Natural killer cell (primary cell): ENCODE results near the gene SLC22A8. TPM values are rescaled to one million over a fixed set of nuclear protein-coding genes. Genes with fewer than 3 reads are reported as not detected.

ENCODE experiments used
- ATAC-seq, 3 donors: fragments of 150-1000 bp in 2 of 3; fragments of 200-7000 bp in 1 of 3; cut with Tn5 transposase; 1 replicate in 1 of 3; 2 replicates in 2 of 3; pipeline ENCODE4 v1.10.0; 2021; ENCODE audit warnings: mild to moderate bottlenecking in 2 of 3, moderate library complexity in 2 of 3
- DNase-seq, 2 donors: peaks; one replicate each; pipeline versions ENCODE4 v3.0.0 to v3.0.0-alpha.2; 2013 to 2021; ENCODE audit warnings: mixed read lengths in 1 of 2
- H3K27ac ChIP-seq: one replicate; pipeline ENCODE4 v1.5.1; 2013; ENCODE audit warnings: mild to moderate bottlenecking, low read length
- H3K27me3 ChIP-seq: one replicate; pipeline ENCODE4 v1.6.1; 2013; ENCODE audit warnings: low read length; ENCODE audit not compliant: control insufficient read depth, insufficient read depth
- H3K36me3 ChIP-seq: one replicate; pipeline ENCODE4 v1.6.1; 2013; ENCODE audit warnings: low read length; ENCODE audit not compliant: control insufficient read depth, insufficient read depth
- H3K4me1 ChIP-seq: one replicate; pipeline ENCODE4 v1.6.1; 2013; ENCODE audit warnings: low read length; ENCODE audit not compliant: control insufficient read depth, insufficient read depth
- H3K4me3 ChIP-seq: one replicate; pipeline ENCODE4 v1.5.1; 2013; ENCODE audit warnings: low read length
- H3K9me3 ChIP-seq: one replicate; pipeline ENCODE4 v1.6.1; 2013; ENCODE audit warnings: low read length; ENCODE audit not compliant: control insufficient read depth, insufficient read depth
- H3K27ac Mint-ChIP-seq, 2 donors: one replicate each; pipeline ENCODE4 v1.8.0; 2022; ENCODE audit warnings: mild to moderate bottlenecking in 2 of 2, mixed read lengths in 2 of 2, moderate library complexity in 1 of 2
- H3K27me3 Mint-ChIP-seq, 2 donors: one replicate each; pipeline ENCODE4 v1.8.0; 2022; ENCODE audit warnings: low read depth in 2 of 2, mixed read lengths in 2 of 2
- H3K36me3 Mint-ChIP-seq: one replicate; pipeline ENCODE4 v1.8.0; 2022; ENCODE audit warnings: mixed read lengths
- H3K4me1 Mint-ChIP-seq, 2 donors: one replicate each; pipeline ENCODE4 v1.8.0; 2022; ENCODE audit warnings: mixed read lengths in 2 of 2
- H3K4me3 Mint-ChIP-seq: one replicate; pipeline ENCODE4 v1.8.0; 2022; ENCODE audit warnings: mild to moderate bottlenecking, moderate library complexity, mixed read lengths
- H3K9me3 Mint-ChIP-seq, 2 donors: one replicate each; pipeline ENCODE4 v1.8.0; 2022; ENCODE audit warnings: mixed read lengths in 2 of 2
- WGBS: methylation state at CpG from one replicate; pipeline ENCODE4 v1.1.7; 2013; ENCODE audit warnings: missing lambda C conversion rate; ENCODE audit not compliant: insufficient coverage; 5-methylcytosine and 5-hydroxymethylcytosine counted together
- intact Hi-C: fragments of 100-400 bp; cut with micrococcal nuclease; formaldehyde crosslinking; loops from one replicate; pipeline ENCODE4 v1.14.2; 2022
- total RNA-seq, 4 donors: library from RNA; stranded (reverse); fragments of 120-200 nt in 1 of 4; gene quantifications; one replicate each; pipeline versions ENCODE4 v1.2.3 to v1.2.4, GENCODE V29; 2013 to 2022
- TF ChIP-seq, protein P1 (sequence below): fragments of 200-600 bp; IDR thresholded peaks from one replicate; pipeline ENCODE4 v1.8.0; 2022; ENCODE audit warnings: antibody characterized with exemption

Gene SLC22A8
- total RNA-seq, 3 donors from 2014 or later (not counting 1 experiment from before 2014, with no cell fraction given), result not detected

DNA sequence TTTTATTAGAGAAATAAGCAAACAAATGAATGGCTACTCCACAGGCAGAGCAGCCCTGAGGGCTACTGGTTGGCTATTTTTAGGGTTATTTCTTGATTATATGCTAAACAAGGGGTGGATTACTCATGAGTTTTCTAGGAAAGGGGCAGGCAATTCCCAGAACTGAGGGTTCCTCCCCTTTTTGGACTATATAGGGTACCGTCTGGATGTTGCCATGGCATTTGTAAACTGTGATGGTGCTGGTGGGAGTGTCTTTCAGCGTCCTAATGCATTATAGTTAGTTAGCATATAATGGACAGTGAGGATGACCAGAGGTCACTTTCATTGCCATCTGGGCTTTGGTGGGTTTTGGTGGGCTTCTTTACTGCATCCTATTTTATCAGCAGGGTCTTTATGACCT is 50.1 kb downstream of the SLC22A8 start:
- Mint-ChIP-seq H3K36me3 (no peaks in the 10 kb centered on the region), H3K4me1 (no peaks in the 10 kb centered on the region), H3K9me3 (no peaks in the 10 kb centered on the region), H3K4me3 (no peak overlapping the region), H3K27me3 (peaks cover 16 to 36% of the 10 kb centered on the region in 2 donors), H3K27ac (no peak overlapping the region)
- 60% methylated on average over 2 of the region's 2 CpGs for WGBS
- H3K27ac ChIP-seq, result no peak overlapping the region
- peaks cover 5% of the 10 kb centered on the region for H3K27me3 ChIP-seq
- H3K9me3 ChIP-seq, result no peaks in the 10 kb centered on the region
- ATAC-seq (no peak), DNase-seq (no peak)
- H3K4me1 ChIP-seq, result no peaks in the 10 kb centered on the region
- no peaks in the 10 kb centered on the region for H3K36me3 ChIP-seq
- H3K4me3 ChIP-seq, result no peak overlapping the region
- intact Hi-C loops, result no loop called here
- TF ChIP-seq, protein P1, sequence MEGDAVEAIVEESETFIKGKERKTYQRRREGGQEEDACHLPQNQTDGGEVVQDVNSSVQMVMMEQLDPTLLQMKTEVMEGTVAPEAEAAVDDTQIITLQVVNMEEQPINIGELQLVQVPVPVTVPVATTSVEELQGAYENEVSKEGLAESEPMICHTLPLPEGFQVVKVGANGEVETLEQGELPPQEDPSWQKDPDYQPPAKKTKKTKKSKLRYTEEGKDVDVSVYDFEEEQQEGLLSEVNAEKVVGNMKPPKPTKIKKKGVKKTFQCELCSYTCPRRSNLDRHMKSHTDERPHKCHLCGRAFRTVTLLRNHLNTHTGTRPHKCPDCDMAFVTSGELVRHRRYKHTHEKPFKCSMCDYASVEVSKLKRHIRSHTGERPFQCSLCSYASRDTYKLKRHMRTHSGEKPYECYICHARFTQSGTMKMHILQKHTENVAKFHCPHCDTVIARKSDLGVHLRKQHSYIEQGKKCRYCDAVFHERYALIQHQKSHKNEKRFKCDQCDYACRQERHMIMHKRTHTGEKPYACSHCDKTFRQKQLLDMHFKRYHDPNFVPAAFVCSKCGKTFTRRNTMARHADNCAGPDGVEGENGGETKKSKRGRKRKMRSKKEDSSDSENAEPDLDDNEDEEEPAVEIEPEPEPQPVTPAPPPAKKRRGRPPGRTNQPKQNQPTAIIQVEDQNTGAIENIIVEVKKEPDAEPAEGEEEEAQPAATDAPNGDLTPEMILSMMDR, result no peak

DNA sequence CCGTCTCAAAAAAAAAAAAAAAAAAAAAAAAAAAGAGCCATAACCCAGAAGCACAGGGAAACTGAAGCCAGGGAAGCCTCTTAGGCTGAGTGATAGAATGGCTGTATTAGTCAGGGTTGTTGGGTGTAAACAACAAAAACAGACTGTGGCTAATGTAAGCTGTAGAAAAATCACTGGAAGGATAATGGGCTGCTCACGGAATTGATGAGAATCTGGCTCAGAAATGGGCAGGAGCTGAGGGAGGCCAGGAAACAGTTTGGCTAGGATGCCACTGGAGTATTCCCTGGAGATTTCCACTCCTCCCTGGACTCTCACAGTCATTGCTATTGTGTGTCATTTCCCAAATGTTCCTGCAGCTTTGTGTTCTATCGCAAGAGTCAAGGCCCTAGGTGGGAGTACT is 53.2 kb downstream of the SLC22A8 start:
- no peaks in the 10 kb centered on the region for H3K36me3 Mint-ChIP-seq
- no peaks in the 10 kb centered on the region for H3K9me3 ChIP-seq
- H3K4me1 Mint-ChIP-seq, result no peaks in the 10 kb centered on the region
- H3K27me3 ChIP-seq, result peaks cover 2% of the 10 kb centered on the region
- no peak overlapping the region for H3K27ac ChIP-seq
- H3K4me3 Mint-ChIP-seq, result no peak overlapping the region
- intact Hi-C loops, result no loop called here
- no peaks in the 10 kb centered on the region for H3K36me3 ChIP-seq
- TF ChIP-seq, protein P1, result no peak
- H3K27ac Mint-ChIP-seq, result no peak overlapping the region
- peaks cover 10 to 18% of the 10 kb centered on the region in 2 donors for H3K27me3 Mint-ChIP-seq
- DNase-seq (no peak), ATAC-seq (no peak)
- H3K4me3 ChIP-seq, result no peak overlapping the region
- WGBS, result 92% methylated on average over 2 of the region's 3 CpGs
- H3K9me3 Mint-ChIP-seq, result no peaks in the 10 kb centered on the region
- H3K4me1 ChIP-seq, result no peaks in the 10 kb centered on the region

DNA sequence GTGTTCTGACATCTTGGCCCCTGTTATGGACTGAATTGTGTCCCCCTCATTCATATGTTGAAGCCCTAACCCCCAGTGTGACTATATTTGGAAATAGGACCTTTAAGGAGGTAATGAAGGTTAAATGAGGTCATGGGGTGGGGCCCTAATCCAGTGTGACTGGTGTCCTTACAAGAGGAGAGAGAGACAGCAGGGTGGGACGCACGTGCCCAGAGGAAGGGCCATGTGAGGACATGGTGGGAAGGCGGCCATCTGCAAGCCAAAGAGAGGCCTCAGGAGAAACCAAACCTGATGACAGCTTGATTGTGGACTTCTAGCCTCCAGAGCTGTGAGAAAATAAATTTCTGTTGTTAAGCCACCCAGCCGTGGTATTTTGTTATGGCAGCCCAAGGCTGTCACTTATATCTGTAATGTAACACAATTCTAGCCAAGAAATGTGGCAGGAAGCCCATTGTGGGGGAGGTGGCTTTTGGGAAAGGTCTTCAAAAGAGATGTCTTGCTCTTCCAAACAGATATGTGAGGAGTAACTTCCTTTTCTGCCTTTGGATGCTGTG is 54.5 kb downstream of the SLC22A8 start:
- H3K36me3 ChIP-seq, result no peaks in the 10 kb centered on the region
- Mint-ChIP-seq H3K27me3 (peaks cover 5 to 6% of the 10 kb centered on the region in 2 donors), H3K4me3 (no peak overlapping the region), H3K4me1 (no peaks in the 10 kb centered on the region), H3K36me3 (no peaks in the 10 kb centered on the region), H3K27ac (no peak overlapping the region), H3K9me3 (no peaks in the 10 kb centered on the region)
- H3K27me3 ChIP-seq, result no peaks in the 10 kb centered on the region
- 79% methylated on average over 4 of the region's 4 CpGs for whole genome bisulfite sequencing
- no peaks in the 10 kb centered on the region for H3K9me3 ChIP-seq
- TF ChIP-seq, protein P1, result no peak
- intact Hi-C loops, result no loop called here
- no peaks in the 10 kb centered on the region for H3K4me1 ChIP-seq
- no peak for DNase-seq
- H3K27ac ChIP-seq, result no peak overlapping the region
- ATAC-seq, result no peak
- H3K4me3 ChIP-seq, result no peak overlapping the region

DNA sequence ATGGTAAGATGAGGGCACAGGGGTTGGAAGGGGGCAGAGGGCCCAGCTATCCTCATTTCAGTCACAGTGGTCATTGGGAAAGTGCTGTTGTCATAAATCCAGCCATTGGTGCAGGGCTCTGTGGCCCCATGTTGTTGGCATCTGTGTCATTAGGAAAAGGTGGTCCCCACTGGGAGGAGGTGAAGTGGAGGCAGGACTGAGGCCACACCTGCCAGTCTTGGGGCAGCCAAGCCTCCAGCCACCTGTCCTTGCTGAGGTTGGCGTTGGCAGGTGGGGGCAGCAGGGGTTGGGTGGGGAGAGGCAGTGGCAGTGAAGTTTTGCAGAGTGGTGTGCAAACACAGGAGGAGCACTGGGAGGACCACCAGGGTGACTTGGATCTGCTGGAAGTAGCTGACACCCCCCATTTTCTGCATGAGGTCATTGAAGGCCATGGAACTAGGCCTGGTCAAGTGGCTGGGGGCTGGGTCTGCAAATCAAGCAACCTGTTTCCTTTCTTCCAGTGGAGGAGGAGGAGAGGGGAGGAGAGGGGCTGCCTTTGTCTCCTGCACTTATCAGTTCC is 56.1 kb downstream of the SLC22A8 start:
- Histone ChIP-seq H3K27ac (no peak overlapping the region), H3K36me3 (no peaks in the 10 kb centered on the region), H3K4me1 (no peaks in the 10 kb centered on the region), H3K9me3 (no peaks in the 10 kb centered on the region), H3K4me3 (no peak overlapping the region), H3K27me3 (no peaks in the 10 kb centered on the region)
- TF ChIP-seq, protein P1, result no peak
- Mint-ChIP-seq H3K27ac (no peak overlapping the region), H3K36me3 (no peaks in the 10 kb centered on the region), H3K9me3 (no peaks in the 10 kb centered on the region), H3K4me1 (no peaks in the 10 kb centered on the region), H3K4me3 (no peak overlapping the region), H3K27me3 (peaks cover 3 to 12% of the 10 kb centered on the region in 2 donors)
- DNase-seq (no peak), ATAC-seq (no peak)
- intact Hi-C loops, result no loop called here
- 92% methylated on average over 1 of the region's 1 CpG for WGBS
